Liver (tissue), 9 donors: ENCODE results near the gene BCAS4. TPM values are rescaled to one million over a fixed set of nuclear protein-coding genes. Genes with fewer than 3 reads are reported as not detected.

Experiments
- DNase-seq: peaks from one replicate; pipeline ENCODE4 v3.0.0-alpha.2; 2017; ENCODE audit warnings: low spot score
- H3K27ac ChIP-seq, 2 donors: one replicate each; pipeline ENCODE4 v1.7.0; 2013; ENCODE audit warnings: inconsistent platforms in 2 of 2, low read length in 2 of 2, control low read depth in 1 of 2, low read depth in 1 of 2, mild to moderate bottlenecking in 1 of 2
- H3K27me3 ChIP-seq, 4 donors: one replicate each; pipeline versions ENCODE4 v1.6.1 to v1.7.0; 2013; ENCODE audit warnings: low read length in 3 of 4, inconsistent platforms in 1 of 4, mild to moderate bottlenecking in 1 of 4, moderate library complexity in 1 of 4; ENCODE audit not compliant: control insufficient read depth in 4 of 4, insufficient read depth in 4 of 4
- H3K36me3 ChIP-seq, 4 donors: one replicate each; pipeline versions ENCODE4 v1.6.1 to v1.7.0; 2013; ENCODE audit warnings: low read length in 3 of 4, mild to moderate bottlenecking in 3 of 4, low read depth in 1 of 4, moderate library complexity in 1 of 4; ENCODE audit not compliant: control insufficient read depth in 4 of 4, insufficient read depth in 3 of 4
- H3K4me1 ChIP-seq, 4 donors: one replicate each; pipeline versions ENCODE4 v1.6.1 to v1.7.0; 2013; ENCODE audit warnings: low read length in 3 of 4, mild to moderate bottlenecking in 3 of 4, moderate library complexity in 1 of 4; ENCODE audit not compliant: control insufficient read depth in 4 of 4, insufficient read depth in 4 of 4
- H3K4me3 ChIP-seq, 3 donors: one replicate each; pipeline versions ENCODE4 v1.6.1 to v1.7.0; 2013; ENCODE audit warnings: low read length in 3 of 3, control low read depth in 1 of 3, low read depth in 1 of 3, mild to moderate bottlenecking in 1 of 3
- H3K9ac ChIP-seq, 2 donors: one replicate each; pipeline ENCODE4 v1.7.0; 2013; ENCODE audit warnings: low read length in 2 of 2, mild to moderate bottlenecking in 2 of 2, moderate library complexity in 2 of 2, control low read depth in 1 of 2, low read depth in 1 of 2
- H3K9me3 ChIP-seq, 4 donors: one replicate each; pipeline versions ENCODE4 v1.6.1 to v1.7.0; 2013; ENCODE audit warnings: low read length in 3 of 4; ENCODE audit not compliant: control insufficient read depth in 4 of 4
- CTCF ChIP-seq: fragments of 150-350 bp; IDR thresholded peaks from 2 replicates; pipeline ENCODE4 v1.5.1; 2017; ENCODE audit warnings: improper control_type of control experiment, low read depth, low read length; ENCODE audit not compliant: missing input control
- EGR1 ChIP-seq, 2 donors: IDR thresholded peaks; 2 replicates each; pipeline ENCODE4 v1.6.1; 2016 to 2018; ENCODE audit warnings: antibody characterized with exemption in 2 of 2, low read depth in 2 of 2
- FOXA1 ChIP-seq: IDR thresholded peaks from 2 replicates; pipeline ENCODE4 v1.6.1; 2016; ENCODE audit warnings: antibody characterized with exemption
- FOXA2 ChIP-seq: IDR thresholded peaks from 2 replicates; pipeline ENCODE4 v1.6.1; 2016; ENCODE audit warnings: antibody characterized with exemption
- GABPA ChIP-seq, 2 donors: IDR thresholded peaks in 1 of 2; conservative IDR thresholded peaks in 1 of 2; 2 replicates each; pipeline ENCODE4 v1.6.1; 2016; ENCODE audit warnings: antibody characterized with exemption in 2 of 2, mild to moderate bottlenecking in 1 of 2, moderate library complexity in 1 of 2
- HNF4A ChIP-seq, 2 donors: conservative IDR thresholded peaks; 2 replicates each; pipeline ENCODE4 v1.6.1; 2016; ENCODE audit warnings: antibody characterized with exemption in 2 of 2, mild to moderate bottlenecking in 2 of 2
- JUND ChIP-seq, 2 donors: IDR thresholded peaks; 2 replicates each; pipeline ENCODE4 v1.6.1; 2016; ENCODE audit warnings: antibody characterized with exemption in 2 of 2
- MAX ChIP-seq: IDR thresholded peaks from 2 replicates; pipeline ENCODE4 v1.6.1; 2016; ENCODE audit warnings: antibody characterized with exemption
- REST ChIP-seq: IDR thresholded peaks from 2 replicates; pipeline ENCODE4 v1.6.1; 2016; ENCODE audit warnings: antibody characterized with exemption, mild to moderate bottlenecking
- SP1 ChIP-seq: IDR thresholded peaks from 2 replicates; pipeline ENCODE4 v1.6.1; 2018; ENCODE audit warnings: antibody characterized with exemption, mild to moderate bottlenecking
- TAF1 ChIP-seq: conservative IDR thresholded peaks from 2 replicates; pipeline ENCODE4 v1.6.1; 2016; ENCODE audit warnings: antibody characterized with exemption, mild to moderate bottlenecking
- YY1 ChIP-seq: IDR thresholded peaks from 2 replicates; pipeline ENCODE4 v1.6.1; 2016; ENCODE audit warnings: antibody characterized with exemption, mild to moderate bottlenecking
- ZBTB33 ChIP-seq: IDR thresholded peaks from 2 replicates; pipeline ENCODE4 v1.6.1; 2016; ENCODE audit warnings: antibody characterized with exemption
- WGBS: extraction: QIAGEN DNeasy Blood & Tissue Kit; methylation state at CpG from one replicate; pipeline ENCODE4 v1.1.7; 2013; 5-methylcytosine and 5-hydroxymethylcytosine counted together
- polyA plus RNA-seq, 2 donors: library from polyadenylated mRNA; stranded (reverse) in 1 of 2; unstranded in 1 of 2; fragments of 200-250 nt in 1 of 2; fragments of >200 nt in 1 of 2; fragmentation: Nextera tagmentation in 1 of 2; extraction: Ambion mirVana in 1 of 2; gene quantifications; one replicate each; pipeline versions ENCODE4 v1.2.1 to v1.2.3, GENCODE V29; 2013 to 2015
- total RNA-seq, 2 donors: library from RNA; depleted of rRNA; stranded (reverse); fragments of >200 nt; gene quantifications; one replicate each; pipeline ENCODE4 v1.2.3, GENCODE V29; 2014
- donor health status: healthy.
- donor health status: healthy.
- donor health status: healthy.
- donor health status: healthy.
- donor health status: healthy.

The BCAS4 gene
- total and polyA plus RNA-seq, 4 donors: 0.25 to 0.50 (median 0.47) TPM

- no peak for TF ChIP-seq REST
Observed at GRCh38 chr20:50813801-50814200, 18.9 kb downstream of the BCAS4 start (continued).

- TF ChIP-seq YY1 (no peak), FOXA1 (no peak), FOXA2 (no peak), CTCF (no peak), REST (no peak)
- H3K9me3 ChIP-seq: no peaks in the 10 kb centered on the region
- H3K9ac ChIP-seq: no peak overlapping the region
- H3K36me3 ChIP-seq: no peaks in the 10 kb centered on the region
- H3K27me3 ChIP-seq: no peaks in the 10 kb centered on the region
- no peak for DNase-seq
- peaks cover 0 to 10% (median 2%) of the 10 kb centered on the region in 4 donors for H3K4me1 ChIP-seq
- H3K27ac ChIP-seq: no peak overlapping the region
- WGBS: 86% methylated on average over 9 of the region's 9 CpGs
- no peak overlapping the region for H3K4me3 ChIP-seq
Observed at GRCh38 chr20:50814438-50815161, 19.7 kb downstream of the BCAS4 start.

GRCh38 chr20:50815162-50815989 is 20.5 kb downstream of the BCAS4 start:
- Histone ChIP-seq H3K9ac (no peak overlapping the region), H3K9me3 (no peaks in the 10 kb centered on the region), H3K4me1 (peaks cover 0 to 10% (median 2%) of the 10 kb centered on the region in 4 donors), H3K36me3 (no peaks in the 10 kb centered on the region), H3K4me3 (no peak overlapping the region), H3K27ac (no peak overlapping the region), H3K27me3 (no peaks in the 10 kb centered on the region)
- 81% methylated on average over 15 of the region's 15 CpGs for WGBS
- no peak for DNase-seq
- no peak for TF ChIP-seq HNF4A (conservative IDR thresholded peaks at IDR 0.05)
- no peak for TF ChIP-seq YY1
- no peak for TF ChIP-seq ZBTB33
- no peak for TF ChIP-seq SP1
- no peak for TF ChIP-seq CTCF
- no peak for TF ChIP-seq EGR1 (IDR thresholded peaks at IDR 0.05; ENCODE audit: low read depth in 2 of 2)
- TF ChIP-seq MAX: no peak
- no peak for TF ChIP-seq FOXA2
- TF ChIP-seq GABPA (IDR thresholded peaks at IDR 0.05 in 1 of 2, conservative IDR thresholded peaks at IDR 0.05 in 1 of 2): no peak
- TF ChIP-seq TAF1: no peak
- TF ChIP-seq JUND (IDR thresholded peaks at IDR 0.05): no peak
